GM15510 (cell line): ENCODE results near the gene DYRK3.

Experiments used
- POLR2A ChIP-seq: IDR thresholded peaks from 3 replicates; pipeline ENCODE4 v1.6.1; 2011; ENCODE audit warnings: borderline replicate concordance; ENCODE audit not compliant: insufficient read length; ENCODE audit errors: extremely low read depth

Gene DYRK3

GRCh38 chr1:206651014-206651413 lies 15.7 kb downstream of the DYRK3 start:
- no peak for TF ChIP-seq POLR2A

- no peak for TF ChIP-seq POLR2A
Measured at GRCh38 chr1:206651958-206652890, 16.9 kb downstream of the DYRK3 start.

- no peak for TF ChIP-seq POLR2A
Measured at GRCh38 chr1:206653715-206654459, 18.6 kb downstream of the DYRK3 start.

GRCh38 chr1:206654828-206655227 lies 19.5 kb downstream of the DYRK3 start:
- TF ChIP-seq POLR2A = no peak

GRCh38 chr1:206655471-206655882 lies 20.1 kb downstream of the DYRK3 start:
- no peak for TF ChIP-seq POLR2A

GRCh38 chr1:206656936-206657335 lies 21.6 kb downstream of the DYRK3 start:
- TF ChIP-seq POLR2A = no peak

- no peak for TF ChIP-seq POLR2A
Measured at GRCh38 chr1:206657751-206658150, 22.4 kb downstream of the DYRK3 start.

- no peak for TF ChIP-seq POLR2A
Measured at GRCh38 chr1:206658264-206658980, 23.1 kb downstream of the DYRK3 start.

GRCh38 chr1:206658981-206659273 lies 23.6 kb downstream of the DYRK3 start:
- no peak for TF ChIP-seq POLR2A

- no peak for TF ChIP-seq POLR2A
Measured at GRCh38 chr1:206660136-206660535, 24.8 kb downstream of the DYRK3 start.

GRCh38 chr1:206661161-206661820 lies 26.0 kb downstream of the DYRK3 start:
- no peak for TF ChIP-seq POLR2A

- no peak for TF ChIP-seq POLR2A
Measured at GRCh38 chr1:206662396-206663092, 27.2 kb downstream of the DYRK3 start.

- TF ChIP-seq POLR2A = no peak
Measured at GRCh38 chr1:206663362-206663761, 28.0 kb downstream of the DYRK3 start.
